PC-9 (cell line): ENCODE measurements around the gene FBXO41. TPM values are rescaled to one million over a fixed set of nuclear protein-coding genes. Genes with fewer than 3 reads are reported as not detected.

Experiments
- BruUV-seq: library from RNA; stranded (reverse); fragments of 400-500 nt; replicated peaks from 2 replicates; lab custom pipeline; 2021; lab: Mats Ljungman, UMichigan
- CTCF ChIA-PET: fragments of 300-600 bp; sonication (Branson Sonifier 250); formaldehyde crosslinking; loops from one replicate; lab custom pipeline; 2022; ENCODE audit warnings: antibody characterized with exemption; lab: Charles Lee
- POLR2A ChIA-PET: fragments of 300-600 bp; sonication (Branson Sonifier 250); formaldehyde crosslinking; loops from one replicate; lab custom pipeline; 2022; ENCODE audit warnings: antibody characterized with exemption; ENCODE audit not compliant: unreplicated experiment; lab: Charles Lee
- DNase-seq, 2 experiments: peaks; one replicate each; pipeline versions ENCODE4 v3.0.0 to v3.0.0-alpha.2; 2015 to 2022; ENCODE audit warnings: mixed read lengths in 1 of 2
- H2AFZ ChIP-seq: fragments of 200-600 bp; sonication (generic); 2 replicates; pipeline ENCODE4 v1.8.1; 2017; ENCODE audit warnings: antibody characterized with exemption
- H3F3A ChIP-seq: fragments of 200-600 bp; sonication (generic); 2 replicates; pipeline ENCODE4 v1.8.1; 2017; ENCODE audit warnings: antibody characterized with exemption, mild to moderate bottlenecking, low read depth; ENCODE audit not compliant: insufficient read depth
- H3K27ac ChIP-seq: fragments of 200-600 bp; sonication (generic); 2 replicates; pipeline ENCODE4 v1.6.1; 2016; ENCODE audit warnings: mixed run types
- H3K27me3 ChIP-seq: fragments of 200-600 bp; sonication (generic); 2 replicates; pipeline ENCODE4 v1.6.1; 2016; ENCODE audit warnings: low read depth, mixed run types; ENCODE audit not compliant: insufficient read depth
- H3K36me3 ChIP-seq: fragments of 200-600 bp; sonication (generic); 2 replicates; pipeline ENCODE4 v1.6.1; 2016; ENCODE audit warnings: low read depth, mixed run types
- H3K4me1 ChIP-seq: fragments of 200-600 bp; sonication (generic); replicated peaks from 2 replicates; pipeline ENCODE4 v1.6.1; 2016; ENCODE audit warnings: mixed run types; ENCODE audit not compliant: insufficient read depth
- H3K4me2 ChIP-seq: fragments of 200-600 bp; sonication (generic); 2 replicates; pipeline ENCODE4 v1.6.1; 2017; ENCODE audit warnings: mixed run types
- H3K4me3 ChIP-seq: fragments of 200-600 bp; sonication (generic); 2 replicates; pipeline ENCODE4 v1.6.1; 2016; ENCODE audit warnings: mixed run types
- H3K79me2 ChIP-seq: fragments of 200-600 bp; sonication (generic); 2 replicates; pipeline ENCODE4 v1.6.1; 2017; ENCODE audit warnings: low read depth, mixed run types
- H3K9me2 ChIP-seq: fragments of 200-600 bp; sonication (generic); 2 replicates; pipeline ENCODE4 v1.8.1; 2017; ENCODE audit warnings: mild to moderate bottlenecking; ENCODE audit not compliant: insufficient read depth
- H3K9me3 ChIP-seq: fragments of 200-600 bp; sonication (generic); 2 replicates; pipeline ENCODE4 v1.8.1; 2016; ENCODE audit warnings: low read depth; ENCODE audit not compliant: insufficient read depth
- H4K20me1 ChIP-seq: fragments of 200-600 bp; sonication (generic); 2 replicates; pipeline ENCODE4 v1.8.1; 2017; ENCODE audit not compliant: insufficient read depth
- EZH2 ChIP-seq: fragments of 200-600 bp; sonication (generic); IDR thresholded peaks from 2 replicates; pipeline ENCODE4 v1.8.0; 2017; ENCODE audit warnings: antibody characterized with exemption, low read depth
- intact Hi-C: fragments of 100-400 bp; cut with micrococcal nuclease; formaldehyde crosslinking; loops from one replicate; pipeline ENCODE4 v1.10.0; 2022; ENCODE audit not compliant: unreplicated experiment
- total RNA-seq: library from RNA; stranded (reverse); gene quantifications from 2 replicates; pipeline ENCODE4 v1.2.3, GENCODE V29; 2021
- TF ChIP-seq, protein P1 (sequence below): fragments of 200-600 bp; sonication (generic); conservative IDR thresholded peaks from 2 replicates; pipeline ENCODE4 v1.6.1; 2017; ENCODE audit warnings: mixed run types, antibody characterized with exemption, mild to moderate bottlenecking, moderate library complexity

Gene FBXO41
- total RNA-seq, 1 experiment from 2014 or later = 16.4 TPM

DNA sequence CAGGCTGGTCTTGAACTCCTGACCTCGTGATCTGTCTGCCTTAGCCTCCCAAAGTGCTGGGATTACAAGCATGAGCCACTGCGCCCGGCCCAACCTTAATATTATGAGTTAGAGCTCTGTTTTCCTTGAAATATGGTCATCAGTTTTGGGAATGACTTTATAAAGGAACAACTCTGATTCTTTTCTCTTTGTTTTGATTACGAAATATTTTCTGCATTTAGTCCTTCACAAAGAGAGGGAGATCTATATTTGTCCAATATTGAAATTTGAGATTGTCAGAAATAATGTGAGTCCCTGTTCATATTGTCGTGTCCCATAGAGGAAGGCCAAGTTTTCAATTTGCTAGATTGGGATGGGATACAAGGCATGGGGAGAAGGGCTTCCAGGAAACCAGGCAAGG is 67.1 kb downstream of the FBXO41 start:
- H3K4me3 ChIP-seq = no peak overlapping the region
- H3K27ac ChIP-seq = no peak overlapping the region
- BruUV-seq = no TSS peak
- peaks cover 10% of the 10 kb centered on the region for H3F3A ChIP-seq
- peaks cover 21% of the 10 kb centered on the region; the same call in 1 of the 2 replicates for H3K36me3 ChIP-seq
- ChIA-PET CTCF (no interaction called here), POLR2A (no interaction called here)
- H3K9me3 ChIP-seq = no peaks in the 10 kb centered on the region
- DNase-seq = no peak
- H2AFZ ChIP-seq = no peak overlapping the region
- H3K4me2 ChIP-seq = no peak overlapping the region
- H3K9me2 ChIP-seq = no peaks in the 10 kb centered on the region
- TF ChIP-seq, protein P1, sequence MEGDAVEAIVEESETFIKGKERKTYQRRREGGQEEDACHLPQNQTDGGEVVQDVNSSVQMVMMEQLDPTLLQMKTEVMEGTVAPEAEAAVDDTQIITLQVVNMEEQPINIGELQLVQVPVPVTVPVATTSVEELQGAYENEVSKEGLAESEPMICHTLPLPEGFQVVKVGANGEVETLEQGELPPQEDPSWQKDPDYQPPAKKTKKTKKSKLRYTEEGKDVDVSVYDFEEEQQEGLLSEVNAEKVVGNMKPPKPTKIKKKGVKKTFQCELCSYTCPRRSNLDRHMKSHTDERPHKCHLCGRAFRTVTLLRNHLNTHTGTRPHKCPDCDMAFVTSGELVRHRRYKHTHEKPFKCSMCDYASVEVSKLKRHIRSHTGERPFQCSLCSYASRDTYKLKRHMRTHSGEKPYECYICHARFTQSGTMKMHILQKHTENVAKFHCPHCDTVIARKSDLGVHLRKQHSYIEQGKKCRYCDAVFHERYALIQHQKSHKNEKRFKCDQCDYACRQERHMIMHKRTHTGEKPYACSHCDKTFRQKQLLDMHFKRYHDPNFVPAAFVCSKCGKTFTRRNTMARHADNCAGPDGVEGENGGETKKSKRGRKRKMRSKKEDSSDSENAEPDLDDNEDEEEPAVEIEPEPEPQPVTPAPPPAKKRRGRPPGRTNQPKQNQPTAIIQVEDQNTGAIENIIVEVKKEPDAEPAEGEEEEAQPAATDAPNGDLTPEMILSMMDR = no peak
- H3K27me3 ChIP-seq = no peaks in the 10 kb centered on the region
- intact Hi-C loops = no loop called here
- H4K20me1 ChIP-seq = peaks cover 6% of the 10 kb centered on the region; the same call in 1 of the 2 replicates
- H3K79me2 ChIP-seq = peaks cover 45% of the 10 kb centered on the region
- peaks cover 15% of the 10 kb centered on the region; the same call in 1 of the 2 replicates for H3K4me1 ChIP-seq

DNA sequence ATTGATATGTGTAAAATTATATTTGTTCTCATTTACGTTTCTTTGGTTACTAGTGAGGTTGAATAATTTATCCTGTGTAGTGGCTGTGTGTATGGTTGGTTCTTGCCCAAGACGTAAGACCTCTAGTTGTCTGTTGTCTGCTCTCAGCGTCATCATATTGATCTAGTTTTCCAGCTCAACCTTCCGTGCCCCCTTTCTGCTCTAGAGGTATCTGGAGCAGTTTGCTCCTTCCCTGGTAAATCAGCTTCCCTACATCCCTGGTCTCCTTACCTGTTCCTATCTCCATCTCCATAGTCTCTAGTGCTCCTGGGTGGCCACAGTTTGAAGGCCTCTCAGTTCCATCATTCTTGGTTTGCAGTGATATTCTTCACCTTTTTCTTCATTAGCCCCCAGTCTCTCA is 69.0 kb downstream of the FBXO41 start:
- H3K79me2 ChIP-seq = peaks cover 45% of the 10 kb centered on the region
- H3K4me2 ChIP-seq = peak overlapping the region; percentile 76
- intact Hi-C loops = no loop called here
- CTCF ChIA-PET = interaction anchor here (0.6 to 0.8 kb wide), 2 partner anchors 38 to 241 kb away, joined by 3 to 6 read pairs; no protein-coding TSS in a partner anchor
- H2AFZ ChIP-seq = no peak overlapping the region
- peaks cover 6% of the 10 kb centered on the region; the same call in 1 of the 2 replicates for H4K20me1 ChIP-seq
- H3F3A ChIP-seq = peaks cover 10% of the 10 kb centered on the region
- no peak for TF ChIP-seq EZH2
- TF ChIP-seq, protein P1 = no peak
- H3K9me3 ChIP-seq = no peaks in the 10 kb centered on the region
- H3K4me1 ChIP-seq = peaks cover 15% of the 10 kb centered on the region; the same call in 1 of the 2 replicates
- no TSS peak for BruUV-seq
- peaks cover 3% of the 10 kb centered on the region; the same call in 1 of the 2 replicates for H3K36me3 ChIP-seq
- H3K9me2 ChIP-seq = no peaks in the 10 kb centered on the region
- no peaks in the 10 kb centered on the region for H3K27me3 ChIP-seq
- H3K27ac ChIP-seq = no peak overlapping the region
- H3K4me3 ChIP-seq = peak overlapping the region; percentile 82
- POLR2A ChIA-PET = interaction anchor here (0.6 to 0.7 kb wide), 2 partner anchors 15 to 1834 kb away, joined by 3 to 4 read pairs; no protein-coding TSS in a partner anchor
- DNase-seq = no peak

GRCh38 chr2:73214120-73215035 is 69.9 kb downstream of the FBXO41 start, which contains the start of gene SMYD5:
Gene SMYD5 (plus strand): TSS chr2:73214245. CDS start chr2:73214267, 22 bp downstream.
- Histone ChIP-seq H3K27ac (peak within 1 kb of the TSS; percentile 57), H3K4me3 (peak within 1 kb of the TSS; percentile 82), H2AFZ (peak within 1 kb of the TSS; percentile 84), H3K9me2 (no peaks in the 10 kb centered on the region), H4K20me1 (peaks cover 6% of the 10 kb centered on the region; the same call in 1 of the 2 replicates), H3F3A (peaks cover 10% of the 10 kb centered on the region), H3K27me3 (no peaks in the 10 kb centered on the region), H3K9me3 (no peaks in the 10 kb centered on the region), H3K79me2 (peaks cover 45% of the 10 kb centered on the region), H3K4me2 (peak within 1 kb of the TSS; percentile 76), H3K36me3 (no peaks in the 10 kb centered on the region; the same call in 1 of the 2 replicates), H3K4me1 (peaks cover 15% of the 10 kb centered on the region; the same call in 1 of the 2 replicates)
- TSS peak; percentile 25 for BruUV-seq
- ChIA-PET POLR2A (interaction anchor here (0.7 kb wide), 1 partner anchor 16 kb away, joined by 4 read pairs; no protein-coding TSS in a partner anchor), CTCF (interaction anchor here (0.8 kb wide), 1 partner anchor 240 kb away, joined by 3 read pairs; no protein-coding TSS in a partner anchor)
- peak; percentile 71 to 83 for DNase-seq
- intact Hi-C loops = loop anchor here (1.0 kb wide), 1 partner anchor 19 kb away; the partner anchor contains the start of gene PRADC1
- TF ChIP-seq, protein P1 = no peak
- no peak for TF ChIP-seq EZH2
